Kidney epithelial cell (primary cell): ENCODE measurements around the gene MRPS34. TPM values are rescaled to one million over a fixed set of nuclear protein-coding genes. Genes with fewer than 3 reads are reported as not detected.

Experiments
- DNase-seq: peaks from one replicate; pipeline ENCODE4 v3.0.0-alpha.2; 2010; ENCODE audit warnings: low read depth
- H3K27me3 ChIP-seq: 2 replicates; pipeline ENCODE4 v1.6.0; 2011; ENCODE audit warnings: low read length; ENCODE audit not compliant: control insufficient read depth, insufficient read depth
- H3K36me3 ChIP-seq: 2 replicates; pipeline ENCODE4 v1.5.1; 2011; ENCODE audit warnings: low read length; ENCODE audit not compliant: control insufficient read depth, insufficient read depth
- H3K4me3 ChIP-seq: 2 replicates; pipeline ENCODE4 v1.5.1; 2011; ENCODE audit warnings: low read depth, mild to moderate bottlenecking, control low read depth, low read length
- total RNA-seq: library from RNA; depleted of rRNA; stranded (reverse); fragments of >200 nt; gene quantifications from 2 replicates; pipeline ENCODE4 v1.2.3, GENCODE V29; 2015
- TF ChIP-seq, protein P1 (sequence below): IDR thresholded peaks from 2 replicates; pipeline ENCODE4 v1.5.1; 2011; ENCODE audit warnings: mild to moderate bottlenecking, moderate library complexity, low read length, control low read depth, inconsistent platforms; ENCODE audit not compliant: insufficient read depth, poor library complexity, severe bottlenecking

MRPS34 gene
- total RNA-seq, 1 donor from 2014 or later: 108 TPM

DNA sequence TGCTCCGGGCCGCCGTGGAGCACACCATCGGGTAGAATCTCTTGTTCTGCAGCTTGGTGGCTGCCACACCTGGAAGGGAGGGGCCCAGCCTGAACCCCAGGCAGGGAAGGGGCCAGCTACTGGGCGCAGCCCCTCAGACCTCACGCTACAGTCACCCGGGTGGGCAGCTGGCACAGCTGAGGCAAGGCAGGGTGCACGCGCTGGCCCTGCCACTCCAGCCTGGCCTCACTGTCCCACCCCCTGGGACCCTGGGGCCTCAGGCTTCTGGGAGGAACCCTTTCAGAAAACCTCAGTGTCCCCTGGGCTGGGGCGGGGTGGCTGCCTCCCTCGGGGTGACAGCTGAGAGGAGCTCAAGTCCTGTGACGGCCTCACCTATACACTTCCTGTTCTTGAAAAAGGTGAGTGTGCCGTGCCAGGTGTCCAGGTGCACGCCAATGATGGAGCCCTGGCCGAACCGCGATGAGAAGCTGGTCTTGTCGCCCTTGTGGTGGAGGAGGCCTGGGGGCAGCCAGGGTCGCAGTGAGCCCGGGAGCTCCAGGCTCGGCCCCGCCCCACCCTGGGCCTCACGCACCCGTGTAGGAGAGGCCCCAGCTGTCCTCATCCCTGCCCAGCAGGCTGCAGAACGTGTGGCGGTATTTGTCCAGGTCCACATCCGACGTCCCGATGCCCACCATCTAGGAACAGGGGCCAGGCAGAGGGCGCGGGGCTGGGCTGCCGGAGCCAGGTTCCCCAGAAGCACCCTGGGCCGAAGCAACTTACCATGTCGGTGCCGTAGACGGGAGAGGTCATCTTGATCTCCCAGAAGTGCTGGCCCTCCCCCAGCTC, 4.7 kb upstream of the MRPS34 start:
- H3K27me3 ChIP-seq: no peaks in the 10 kb centered on the region
- H3K4me3 ChIP-seq: no peak overlapping the region
- DNase-seq: no peak
- TF ChIP-seq, protein P1, sequence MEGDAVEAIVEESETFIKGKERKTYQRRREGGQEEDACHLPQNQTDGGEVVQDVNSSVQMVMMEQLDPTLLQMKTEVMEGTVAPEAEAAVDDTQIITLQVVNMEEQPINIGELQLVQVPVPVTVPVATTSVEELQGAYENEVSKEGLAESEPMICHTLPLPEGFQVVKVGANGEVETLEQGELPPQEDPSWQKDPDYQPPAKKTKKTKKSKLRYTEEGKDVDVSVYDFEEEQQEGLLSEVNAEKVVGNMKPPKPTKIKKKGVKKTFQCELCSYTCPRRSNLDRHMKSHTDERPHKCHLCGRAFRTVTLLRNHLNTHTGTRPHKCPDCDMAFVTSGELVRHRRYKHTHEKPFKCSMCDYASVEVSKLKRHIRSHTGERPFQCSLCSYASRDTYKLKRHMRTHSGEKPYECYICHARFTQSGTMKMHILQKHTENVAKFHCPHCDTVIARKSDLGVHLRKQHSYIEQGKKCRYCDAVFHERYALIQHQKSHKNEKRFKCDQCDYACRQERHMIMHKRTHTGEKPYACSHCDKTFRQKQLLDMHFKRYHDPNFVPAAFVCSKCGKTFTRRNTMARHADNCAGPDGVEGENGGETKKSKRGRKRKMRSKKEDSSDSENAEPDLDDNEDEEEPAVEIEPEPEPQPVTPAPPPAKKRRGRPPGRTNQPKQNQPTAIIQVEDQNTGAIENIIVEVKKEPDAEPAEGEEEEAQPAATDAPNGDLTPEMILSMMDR: no peak
- no peaks in the 10 kb centered on the region for H3K36me3 ChIP-seq

DNA sequence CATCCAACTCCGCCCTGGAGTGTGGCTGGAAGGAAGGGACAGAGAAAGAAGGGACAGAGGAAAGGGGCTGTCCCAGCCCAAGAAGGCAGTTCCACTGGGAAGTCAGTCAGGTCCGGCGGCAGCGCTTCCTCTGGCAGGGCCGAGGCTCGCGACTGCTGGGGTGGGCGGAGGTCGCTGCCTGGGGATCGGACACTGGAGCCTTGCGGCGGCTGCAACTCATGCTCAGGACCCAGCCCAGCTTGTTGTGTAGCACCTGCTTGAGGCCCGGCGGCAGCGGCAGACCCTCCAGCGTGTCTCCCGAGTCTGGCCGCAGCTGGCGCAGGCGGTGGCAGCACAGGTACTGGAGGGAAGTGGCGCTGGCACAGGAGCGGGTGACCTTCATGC, 4.0 kb upstream of the MRPS34 start:
- Histone ChIP-seq H3K36me3 (no peaks in the 10 kb centered on the region), H3K27me3 (no peaks in the 10 kb centered on the region), H3K4me3 (no peak overlapping the region)
- no peak for DNase-seq
- TF ChIP-seq, protein P1: no peak

DNA sequence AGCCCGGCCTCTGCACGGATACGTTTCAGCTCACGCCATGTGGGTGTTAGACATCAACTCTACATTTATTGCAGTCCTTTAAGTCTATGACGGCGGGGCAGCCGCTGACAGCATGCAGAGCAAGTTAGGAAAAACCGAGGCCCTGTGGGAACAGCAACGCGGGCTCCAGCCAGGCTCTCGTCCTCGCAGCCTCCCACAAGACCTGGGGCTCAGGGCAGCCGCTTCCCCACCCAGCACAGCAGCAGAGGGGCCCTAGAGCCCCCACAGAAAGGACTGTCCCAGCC, 3.7 kb upstream of the MRPS34 start:
- Histone ChIP-seq H3K4me3 (no peak overlapping the region), H3K27me3 (no peaks in the 10 kb centered on the region), H3K36me3 (no peaks in the 10 kb centered on the region)
- TF ChIP-seq, protein P1: no peak
- DNase-seq: no peak

DNA sequence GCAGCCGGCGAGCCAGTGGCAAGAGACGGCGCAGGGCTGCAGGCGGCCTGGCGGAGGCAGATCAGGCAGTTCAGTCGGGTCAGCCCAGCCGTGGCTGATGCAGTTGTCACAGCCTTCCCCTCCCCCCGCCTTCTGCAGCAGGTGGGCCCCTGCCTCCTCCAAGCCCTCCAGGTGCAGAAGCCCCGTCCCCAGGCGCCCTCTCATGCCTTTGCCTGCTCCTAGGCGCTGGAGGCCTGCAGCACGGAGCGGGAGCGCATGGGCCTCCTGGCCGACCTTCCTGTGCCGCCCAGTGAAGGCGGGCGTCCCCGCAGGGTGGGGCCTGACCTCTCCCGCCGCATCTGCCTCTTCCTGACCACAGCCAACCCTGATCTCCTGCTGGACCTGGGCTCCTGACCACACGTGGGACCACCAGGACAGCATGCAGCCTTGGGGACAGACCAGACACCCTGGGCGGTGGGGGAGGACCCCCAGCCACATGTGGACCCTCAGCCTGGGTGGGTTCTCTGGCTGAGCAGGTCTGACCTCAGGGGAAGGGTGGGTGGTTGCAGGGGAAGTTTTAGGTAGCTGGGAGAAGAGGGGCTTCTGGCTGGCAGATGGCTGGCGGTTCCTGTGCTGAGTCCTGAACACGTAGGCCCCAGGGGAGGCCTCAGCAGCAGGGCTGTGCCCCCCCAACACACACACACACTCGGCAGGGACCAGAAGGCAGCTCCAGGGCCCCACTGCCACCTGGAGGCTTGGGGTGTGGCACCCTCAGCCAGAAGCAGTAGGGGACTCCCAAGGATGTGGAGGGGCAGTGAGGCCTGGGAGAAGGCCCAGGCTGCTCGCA, 3.1 kb upstream of the MRPS34 start:
- H3K36me3 ChIP-seq: no peaks in the 10 kb centered on the region
- no peak overlapping the region for H3K4me3 ChIP-seq
- DNase-seq: no peak
- H3K27me3 ChIP-seq: no peaks in the 10 kb centered on the region
- TF ChIP-seq, protein P1: no peak

DNA sequence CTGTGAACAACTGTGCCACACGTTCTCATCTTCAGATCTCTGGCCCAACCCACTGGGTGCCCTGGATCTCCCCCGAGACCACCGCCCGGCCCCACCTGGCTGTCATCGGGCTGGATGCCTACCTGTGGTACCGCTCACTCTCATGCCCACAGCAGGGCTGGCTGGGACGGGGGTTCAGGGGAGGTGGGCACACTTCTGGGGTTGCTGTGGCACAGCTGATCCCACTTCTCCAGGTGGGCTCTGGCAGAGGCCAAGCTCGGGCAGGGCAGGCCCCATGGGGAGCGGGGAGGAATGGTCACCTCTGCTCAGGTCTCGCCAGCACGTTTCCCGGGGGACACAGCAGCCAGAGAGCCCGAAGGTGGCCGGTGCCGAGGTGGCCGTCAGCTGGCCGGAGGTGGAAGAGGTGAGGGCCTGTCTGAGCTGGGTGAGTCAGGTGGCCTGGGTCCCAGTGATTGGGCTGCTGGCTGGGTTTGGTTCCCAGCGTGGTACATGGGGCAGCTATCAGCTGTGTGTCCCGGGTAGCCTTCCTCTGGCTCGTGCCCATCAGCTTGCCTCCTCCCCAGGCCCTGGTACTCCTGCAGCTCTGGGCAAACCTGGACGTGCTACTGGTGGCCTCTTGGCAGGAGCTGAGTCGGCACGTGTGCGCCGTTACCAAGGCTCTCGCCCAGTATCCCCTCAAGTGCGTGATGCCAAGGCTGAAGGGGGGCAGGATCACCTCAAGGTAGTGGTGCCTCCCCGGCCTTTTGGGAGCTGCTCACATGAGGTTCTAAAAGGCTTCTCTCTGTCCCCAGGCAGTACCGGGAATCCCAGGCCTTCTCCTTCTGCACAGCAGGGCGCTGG, 2.3 kb upstream of the MRPS34 start:
- Histone ChIP-seq H3K36me3 (no peaks in the 10 kb centered on the region), H3K4me3 (no peak overlapping the region), H3K27me3 (no peaks in the 10 kb centered on the region)
- TF ChIP-seq, protein P1: no peak
- no peak for DNase-seq
